ENCODE data around the gene ATG101. TPM values are rescaled to one million over a fixed set of nuclear protein-coding genes. Genes with fewer than 3 reads are reported as not detected.

ATG101 gene, protein sequence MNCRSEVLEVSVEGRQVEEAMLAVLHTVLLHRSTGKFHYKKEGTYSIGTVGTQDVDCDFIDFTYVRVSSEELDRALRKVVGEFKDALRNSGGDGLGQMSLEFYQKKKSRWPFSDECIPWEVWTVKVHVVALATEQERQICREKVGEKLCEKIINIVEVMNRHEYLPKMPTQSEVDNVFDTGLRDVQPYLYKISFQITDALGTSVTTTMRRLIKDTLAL
- 40.7 and 42.1 TPM in 2 replicates for total RNA-seq

DNA sequence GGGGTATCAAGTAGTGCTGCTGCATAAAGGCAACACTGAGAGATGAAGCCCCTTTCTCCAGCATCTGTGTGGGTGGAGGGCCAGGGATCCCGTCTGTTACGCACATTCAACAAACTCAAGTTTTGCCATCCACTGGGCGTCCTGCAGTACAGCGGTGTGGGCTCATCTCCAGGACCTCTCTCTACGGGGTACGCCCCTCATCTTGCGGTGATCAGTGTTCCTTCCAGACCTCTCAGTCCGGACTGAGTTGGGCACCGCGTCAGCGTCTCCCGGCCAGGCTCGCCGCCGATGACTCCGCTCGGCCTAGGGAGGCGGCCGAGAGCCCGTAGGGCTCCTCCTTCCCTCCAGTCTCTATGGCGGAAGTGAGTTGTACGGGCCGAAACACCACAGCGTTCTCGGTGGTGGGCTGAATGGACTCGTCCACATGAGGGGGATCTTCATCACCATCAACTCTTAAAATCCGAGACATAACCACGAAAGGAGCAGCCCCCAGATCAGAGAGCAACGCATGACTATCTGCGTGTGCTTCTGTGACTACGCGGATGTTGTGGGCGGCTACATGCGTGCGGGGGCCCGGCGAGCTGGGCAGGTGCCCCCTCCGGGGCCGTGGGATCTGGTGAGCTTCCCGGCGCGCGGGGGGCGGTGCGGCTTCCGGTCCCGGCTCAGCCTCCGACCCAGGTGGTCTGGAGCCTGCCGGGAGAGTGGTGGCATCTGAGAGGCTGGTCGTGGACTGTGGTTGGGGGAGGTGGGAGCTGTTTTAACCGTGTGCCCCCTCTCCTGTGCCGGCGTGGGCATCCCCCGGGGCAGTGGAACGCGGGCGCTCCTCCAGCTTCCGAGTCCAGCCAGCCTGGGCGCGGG lies at the start of gene ATG101:
Gene ATG101 (plus strand): TSS at position 652 of the 858 bp plus-strand sequence. CDS start 3,673 bp downstream, outside the sequence.
- intact Hi-C loops (cut with micrococcal nuclease) = loop anchor here (1.0 to 2.0 kb wide), 7 partner anchors 14 to 937 kb away; partner anchors contain the start of genes EIF4B and NR4A1

DNA sequence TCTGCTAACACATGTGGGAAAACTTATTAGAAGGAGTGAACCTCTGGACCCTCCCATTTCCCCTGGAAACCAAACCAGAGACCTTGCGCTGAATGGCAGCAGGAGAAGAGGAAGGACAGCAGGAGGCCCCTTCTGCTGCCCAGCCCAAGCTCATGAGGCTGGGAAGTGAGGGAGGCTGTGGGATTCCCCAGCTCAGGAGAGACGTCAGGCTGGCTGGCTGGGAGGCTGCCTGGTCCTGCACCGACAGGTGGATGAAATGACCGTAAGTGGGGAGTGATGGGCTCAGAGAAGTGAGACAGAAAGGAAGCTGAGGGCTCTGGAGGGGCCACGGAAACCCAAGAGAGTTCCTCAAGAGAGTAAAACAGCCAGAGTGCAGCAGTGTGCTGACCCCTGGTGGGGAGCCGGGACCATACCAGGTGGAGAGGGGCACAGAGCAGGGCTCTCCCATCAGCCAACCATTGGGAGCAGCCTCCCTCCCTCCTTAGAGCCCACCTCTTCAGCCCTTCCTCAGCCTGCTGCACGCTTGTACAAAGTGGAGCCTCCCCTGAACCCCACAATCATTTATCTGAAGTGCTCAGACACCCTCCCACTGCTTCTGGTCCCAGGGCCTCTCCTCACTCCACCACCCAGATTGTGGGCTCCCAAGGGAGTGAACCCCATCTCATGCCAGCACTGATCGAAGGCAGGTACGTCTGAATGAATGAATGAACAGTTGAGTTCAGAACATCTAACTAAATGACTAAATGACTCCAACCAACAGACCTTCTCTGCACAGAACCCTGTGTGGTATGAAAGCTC lies 49.0 kb upstream of the ATG101 start:
- intact Hi-C loops (cut with micrococcal nuclease) = loop anchor here (1.0 to 10.0 kb wide), 3 partner anchors 27 to 984 kb away; partner anchors contain the start of gene EIF4B

DNA sequence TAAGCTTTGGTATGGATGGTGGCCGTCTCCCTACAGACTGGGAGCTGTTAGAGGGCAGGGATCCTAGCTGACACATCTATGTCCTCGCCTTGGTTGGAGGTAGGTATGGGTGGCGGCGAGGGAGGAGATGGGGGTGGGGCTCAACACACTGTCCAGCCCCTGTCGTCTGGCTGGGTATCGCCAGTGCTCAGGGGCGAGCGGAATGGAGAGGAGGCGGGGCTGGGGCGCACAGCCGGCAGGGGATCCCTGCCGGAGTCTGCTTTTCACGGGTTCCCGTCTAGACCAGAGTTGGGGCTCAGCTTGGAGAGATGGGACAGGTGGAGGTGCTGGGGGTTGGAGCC lies 47.0 kb upstream of the ATG101 start:
- intact Hi-C loops (cut with micrococcal nuclease) = loop anchor here (1.0 to 10.0 kb wide), 5 partner anchors 16 to 982 kb away; partner anchors contain the start of genes ACVR1B, EIF4B and SLC4A8

DNA sequence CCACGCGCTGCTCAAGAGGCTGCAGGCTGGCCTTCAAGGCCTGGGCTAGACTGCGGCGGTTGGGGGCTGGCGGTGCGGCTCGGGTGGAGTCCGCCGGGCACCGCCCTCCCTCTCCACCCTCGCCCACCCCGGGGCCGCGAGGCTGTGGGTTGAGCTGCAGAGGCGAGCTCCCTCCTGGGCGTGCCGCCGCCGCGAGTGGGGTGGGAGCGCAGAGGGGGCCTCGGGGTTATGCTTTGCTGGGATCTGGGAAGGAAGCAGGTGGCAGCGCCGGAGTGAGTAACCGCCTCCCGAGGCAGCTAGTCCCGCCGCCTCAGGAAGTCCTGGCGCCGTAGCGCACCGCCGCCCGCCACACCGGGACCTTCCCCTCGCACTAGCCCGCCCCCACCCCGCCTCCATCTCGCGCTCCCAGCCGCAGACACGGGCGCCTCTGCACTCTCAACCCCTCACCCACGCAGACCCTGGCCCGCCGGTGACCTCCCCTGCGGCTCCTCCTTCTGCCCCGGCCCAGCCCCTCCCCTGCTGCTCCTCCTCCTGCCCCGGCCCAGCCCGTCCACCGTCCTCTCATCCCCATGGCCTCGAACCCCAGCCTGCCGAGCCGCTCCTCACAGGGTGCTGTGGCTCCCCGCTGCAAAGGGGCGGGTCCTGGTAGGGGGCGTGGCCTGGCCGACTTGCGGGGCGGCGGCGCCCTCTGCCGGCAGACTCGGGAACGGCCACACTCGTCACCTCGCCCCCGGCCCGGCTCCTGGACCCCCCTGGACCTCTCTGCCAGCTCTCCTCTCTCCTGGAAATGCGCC lies 46.4 kb upstream of the ATG101 start:
- intact Hi-C loops (cut with micrococcal nuclease) = loop anchor here (1.0 to 10.0 kb wide), 5 partner anchors 16 to 981 kb away; partner anchors contain the start of genes ACVR1B, EIF4B and SLC4A8

DNA sequence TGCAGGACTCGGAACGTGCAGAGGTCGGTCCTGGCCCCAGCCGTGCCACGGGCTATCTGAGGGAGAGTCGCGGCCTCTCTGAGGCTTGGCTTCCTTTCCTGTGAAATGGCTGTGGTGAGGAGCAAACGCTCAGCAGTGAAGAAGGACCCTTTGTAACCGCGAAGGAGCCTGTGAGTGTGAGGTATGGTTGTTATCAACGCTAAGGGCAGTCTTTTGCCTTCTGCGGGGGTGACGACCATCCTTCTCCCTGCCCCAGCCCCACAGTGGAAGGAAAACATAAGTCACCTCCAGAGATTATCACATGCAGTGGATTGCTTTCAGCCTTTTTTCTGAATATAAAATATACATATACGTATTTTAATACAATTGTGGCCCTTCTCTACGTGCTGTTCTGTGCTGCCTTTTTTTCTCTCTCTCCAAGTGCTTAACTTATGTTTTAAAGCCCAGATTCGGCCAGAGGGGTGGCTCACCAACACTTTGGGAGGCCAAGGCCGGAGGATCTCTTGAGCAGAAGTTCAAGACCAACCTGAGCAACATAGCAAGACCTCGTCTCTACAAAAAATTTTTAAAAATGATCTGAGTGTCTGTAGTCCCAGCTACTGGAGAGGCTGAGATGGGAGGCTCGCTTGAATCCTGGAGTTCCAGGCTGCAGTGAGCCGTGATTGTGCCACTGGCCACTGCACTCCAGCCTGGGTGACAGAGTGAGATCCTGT lies 45.6 kb upstream of the ATG101 start:
- intact Hi-C loops (cut with micrococcal nuclease) = loop anchor here (1.0 to 10.0 kb wide), 7 partner anchors 17 to 981 kb away; partner anchors contain the start of genes ACVR1B, EIF4B and SLC4A8

DNA sequence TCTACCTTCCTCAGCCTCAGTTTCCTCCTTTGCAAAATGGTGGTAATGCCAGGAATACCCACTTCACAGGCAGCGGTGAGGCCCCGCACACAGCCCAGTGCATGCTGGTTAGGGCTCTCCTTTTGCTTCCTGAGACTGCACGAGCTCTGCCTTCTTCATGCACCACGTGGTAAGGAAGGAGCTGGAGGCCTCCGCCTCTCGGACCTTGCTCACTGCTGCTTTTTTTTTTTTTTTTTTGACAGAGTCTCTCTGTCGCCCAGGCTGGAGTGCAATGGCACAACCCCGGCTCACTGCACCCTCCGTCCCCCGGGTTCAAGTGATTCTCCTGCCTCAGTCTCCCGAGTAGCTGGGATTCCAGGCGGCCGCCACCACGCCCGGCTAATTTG lies 44.9 kb upstream of the ATG101 start:
- intact Hi-C loops (cut with micrococcal nuclease) = loop anchor here (1.0 to 10.0 kb wide), 12 partner anchors 8 to 980 kb away; partner anchors contain the start of genes ATG101, EIF4B and NR4A1

DNA sequence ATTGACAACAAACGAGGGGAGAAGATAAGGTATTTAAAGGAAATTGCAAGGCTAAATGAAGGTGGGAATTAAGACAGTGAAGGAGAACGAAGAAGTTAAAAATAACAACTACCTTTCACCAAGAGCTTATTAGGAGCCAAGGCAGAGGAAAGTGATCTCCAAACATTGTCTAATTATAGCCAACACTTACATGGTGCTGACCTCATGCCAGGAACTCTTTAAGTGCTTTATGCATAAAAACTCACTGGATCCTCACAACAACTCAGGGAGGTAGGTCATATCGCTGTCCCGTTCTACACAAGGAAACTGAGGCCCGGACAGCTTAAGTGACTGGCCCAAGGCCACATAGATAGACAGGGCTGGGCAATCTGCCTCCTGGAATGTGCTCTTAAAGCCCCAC lies 43.5 kb upstream of the ATG101 start:
- intact Hi-C loops (cut with micrococcal nuclease) = loop anchor here (10.0 kb wide), 1 partner anchor 979 kb away; the partner anchor contains the start of gene EIF4B

DNA sequence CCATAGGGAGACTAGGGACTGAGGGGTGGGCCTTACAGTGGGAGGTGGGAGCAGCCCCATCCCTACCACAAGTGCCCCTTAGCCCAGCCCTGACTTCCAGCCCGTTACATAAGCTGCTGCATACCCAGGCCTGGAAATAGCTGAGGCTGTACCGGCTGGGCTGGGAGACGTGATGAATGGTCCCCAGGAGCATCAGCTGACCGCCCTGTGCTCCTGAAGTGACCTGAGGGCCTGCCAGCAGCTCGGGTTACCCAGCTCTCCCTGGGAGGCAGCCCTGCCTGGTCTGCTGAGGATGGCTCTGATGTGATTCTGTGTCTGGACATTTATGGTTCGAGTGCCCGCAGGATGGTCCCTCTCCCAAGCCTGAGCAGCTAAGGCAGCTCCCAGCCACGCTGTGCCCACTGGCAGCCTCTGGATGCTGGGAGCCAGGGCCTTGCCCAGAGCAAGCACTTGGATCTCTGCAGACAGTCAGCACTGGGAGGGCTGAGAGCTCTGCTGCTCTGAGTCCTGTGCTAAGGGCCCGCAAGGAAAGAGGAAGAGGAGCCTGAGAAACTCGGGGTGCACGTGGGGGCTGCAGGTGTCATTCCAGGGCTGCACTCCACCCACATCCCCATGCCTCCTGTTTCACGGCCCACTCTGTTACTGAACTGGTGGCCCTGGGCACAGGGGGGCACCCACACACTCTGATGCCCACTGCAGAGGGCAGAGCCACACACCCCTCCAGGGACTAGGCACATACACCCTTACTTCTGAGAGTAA lies 42.5 kb upstream of the ATG101 start:
- intact Hi-C loops (cut with micrococcal nuclease) = loop anchor here (10.0 kb wide), 1 partner anchor 978 kb away; the partner anchor contains the start of gene EIF4B

DNA sequence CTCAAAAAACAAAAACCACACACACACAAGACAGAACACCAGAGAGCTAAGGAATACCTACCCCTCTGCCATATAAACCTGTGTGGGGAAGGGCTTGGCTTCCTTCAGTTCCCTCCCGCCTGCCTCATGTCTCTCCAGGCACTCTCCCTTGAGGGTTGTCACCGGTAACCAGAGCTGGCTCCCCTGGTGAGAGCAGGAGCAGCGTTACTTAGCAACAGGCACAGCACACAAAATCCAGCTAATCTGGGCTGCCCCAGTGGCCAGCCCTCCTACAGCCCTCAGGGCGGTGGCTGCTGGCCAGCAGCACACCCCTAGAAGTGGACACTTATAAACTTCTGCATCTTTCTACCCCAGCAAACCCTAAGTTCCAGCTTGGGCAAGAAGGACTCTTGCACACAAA lies 40.1 kb upstream of the ATG101 start:
- intact Hi-C loops (cut with micrococcal nuclease) = loop anchor here (2.0 to 10.0 kb wide), 2 partner anchors 81 to 975 kb away; partner anchors contain the start of gene EIF4B

DNA sequence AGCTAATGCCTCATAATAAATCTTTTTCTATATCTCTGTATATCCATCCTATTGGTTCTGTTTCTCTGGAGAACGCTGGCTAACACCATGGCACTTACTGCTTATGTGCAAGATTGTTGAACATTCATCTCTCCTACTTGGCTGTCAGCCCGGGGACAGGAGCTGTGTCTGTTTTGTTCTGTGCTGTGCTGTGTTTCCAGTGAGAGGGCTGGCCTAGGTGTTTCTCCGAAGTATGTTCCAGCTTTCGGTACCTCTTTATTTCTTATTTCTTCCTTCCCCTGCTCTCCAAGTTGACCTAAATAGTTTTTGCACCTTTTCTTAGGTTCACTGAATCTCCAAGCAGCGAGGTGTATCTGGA lies 37.4 kb upstream of the ATG101 start:
- intact Hi-C loops (cut with micrococcal nuclease) = no loop called here

DNA sequence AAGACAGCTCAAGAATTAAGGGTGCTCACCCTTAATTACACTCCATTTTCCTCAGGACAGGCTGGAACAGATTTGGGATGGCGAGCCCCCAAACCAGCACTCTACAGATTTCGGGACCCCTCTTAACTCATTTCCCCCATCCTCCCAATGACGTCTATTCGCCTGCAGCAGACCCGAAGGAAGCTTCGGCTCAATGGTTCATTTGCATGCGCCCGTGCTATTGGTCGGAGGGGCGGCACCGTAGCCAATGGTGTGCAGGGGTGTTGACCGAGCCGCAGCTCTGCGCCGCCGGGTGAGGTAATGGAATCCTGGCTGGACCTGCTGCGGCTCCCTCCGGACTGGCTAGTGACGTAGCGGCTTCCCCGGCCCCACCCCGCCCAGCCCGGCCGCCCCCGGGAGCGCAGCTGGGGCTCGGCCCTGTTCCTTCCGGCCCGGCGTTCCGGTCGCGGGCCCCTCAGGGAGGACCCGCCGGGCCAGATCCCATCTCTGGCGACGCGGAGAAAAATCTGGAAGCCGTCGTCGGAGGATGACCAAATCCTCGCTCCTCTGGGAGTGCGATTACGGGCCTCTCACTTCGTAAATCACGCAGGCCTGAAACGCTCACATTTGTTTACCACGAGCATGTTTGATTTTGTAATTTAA lies 36.9 kb upstream of the ATG101 start:
- intact Hi-C loops (cut with micrococcal nuclease) = loop anchor here (1.0 kb wide), 3 partner anchors 8 to 36 kb away; partner anchors contain the start of genes ATG101 and NR4A1

DNA sequence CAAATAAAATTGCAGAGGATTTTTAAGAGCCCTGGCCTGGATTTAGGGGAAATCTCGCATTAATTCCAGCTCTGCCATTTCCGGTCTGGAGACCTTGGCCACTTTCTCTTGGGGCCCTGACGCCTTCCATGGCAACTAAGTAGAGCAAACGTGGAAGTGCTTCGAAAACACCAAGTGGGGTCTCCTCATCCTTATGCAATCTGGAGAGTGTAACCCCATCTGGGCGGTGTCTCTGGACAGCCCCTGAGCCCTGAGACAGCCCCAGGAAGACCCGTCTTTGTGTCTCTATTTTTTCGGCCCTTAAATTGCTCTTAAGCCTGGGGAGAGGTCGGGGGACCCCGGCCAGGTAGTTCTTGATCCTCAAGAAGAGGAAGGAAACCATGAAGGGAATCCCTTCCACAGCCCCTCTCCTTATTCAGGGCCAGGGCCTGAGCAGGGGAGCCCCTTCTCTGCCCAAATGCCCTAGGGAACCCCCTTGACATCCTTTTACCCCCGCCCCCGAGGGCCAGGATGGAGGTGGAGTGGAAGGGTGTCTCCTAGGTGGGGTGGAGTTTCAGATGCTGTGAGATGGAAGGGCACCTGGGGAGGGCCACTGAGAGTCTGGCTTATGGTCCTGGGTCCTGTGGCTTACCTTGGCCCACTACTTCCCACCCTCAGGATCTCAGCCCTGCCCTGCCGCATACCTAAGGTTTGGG lies 36.2 kb upstream of the ATG101 start:
- intact Hi-C loops (cut with micrococcal nuclease) = loop anchor here (1.0 kb wide), 3 partner anchors 8 to 36 kb away; partner anchors contain the start of genes ATG101 and NR4A1

DNA sequence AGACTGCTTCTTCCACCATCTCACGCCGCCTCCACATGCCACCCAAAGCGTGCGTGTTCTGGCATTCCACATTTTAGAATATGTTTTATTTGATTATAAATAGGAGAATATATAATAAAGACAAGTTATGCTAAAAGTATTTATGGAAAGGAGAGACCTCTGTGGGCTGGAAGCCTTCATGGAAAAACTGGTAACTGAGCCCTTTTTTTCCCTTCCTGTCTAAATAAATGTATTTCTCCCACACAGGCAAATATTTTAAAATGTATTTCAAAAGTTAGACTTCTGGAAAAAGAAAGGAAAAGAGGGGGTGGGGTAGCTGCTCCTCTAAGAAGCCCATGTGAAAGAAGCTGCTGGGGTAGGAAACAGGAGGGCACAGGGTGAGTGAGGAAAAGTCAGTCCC lies 34.6 kb upstream of the ATG101 start:
- intact Hi-C loops (cut with micrococcal nuclease) = no loop called here

DNA sequence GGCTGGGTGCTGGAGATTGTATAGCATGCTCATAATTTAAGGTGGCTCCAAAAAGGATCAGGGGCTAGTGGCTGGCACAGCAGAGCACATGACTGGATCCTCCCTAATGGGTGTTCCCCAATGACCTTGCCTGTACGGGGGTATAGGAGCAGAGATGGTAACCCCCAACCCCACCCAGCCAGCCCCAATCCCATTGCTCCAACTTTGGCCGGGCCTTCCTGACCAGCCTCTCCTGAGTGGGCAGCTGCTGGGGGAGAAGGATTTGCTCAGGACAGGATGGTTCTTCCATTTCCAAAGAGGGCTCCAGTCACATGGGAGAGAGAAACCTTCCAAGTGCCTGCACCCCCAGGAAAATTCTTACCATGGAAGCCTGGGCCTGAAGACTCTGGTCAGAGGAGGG lies 33.9 kb upstream of the ATG101 start:
- intact Hi-C loops (cut with micrococcal nuclease) = no loop called here

DNA sequence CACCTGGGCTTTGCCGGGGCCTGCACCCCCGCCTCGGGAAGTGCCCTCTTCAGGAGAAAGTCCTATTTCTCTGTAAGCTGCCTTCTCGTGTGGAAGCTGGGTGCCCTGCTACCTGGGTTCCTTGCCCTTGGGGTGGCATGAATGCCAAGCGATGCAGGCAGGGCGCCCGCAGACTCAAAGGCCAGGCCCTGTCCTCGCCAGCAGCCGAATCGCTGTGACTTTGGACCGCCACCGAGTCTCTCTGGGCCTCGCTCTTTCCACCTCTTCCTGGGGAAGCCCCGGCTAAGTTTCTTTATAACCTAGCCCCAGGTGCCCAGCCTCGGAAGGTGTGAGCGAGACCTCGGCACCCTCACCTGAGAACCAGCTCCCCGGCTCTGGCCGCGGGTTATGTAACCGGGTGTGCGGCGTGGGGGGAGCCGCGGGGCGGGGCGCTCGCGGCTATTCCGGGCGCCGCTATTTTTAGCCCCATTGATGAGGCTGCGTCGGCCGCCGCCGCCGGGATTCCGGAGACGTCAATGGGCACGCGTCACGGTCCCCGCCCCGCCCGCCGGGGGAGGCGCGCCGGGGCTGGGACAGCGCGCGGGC lies 33.1 kb upstream of the ATG101 start:
- intact Hi-C loops (cut with micrococcal nuclease) = loop anchor here (1.0 kb wide), 2 partner anchors 15 to 33 kb away; partner anchors contain the start of genes ATG101 and NR4A1

DNA sequence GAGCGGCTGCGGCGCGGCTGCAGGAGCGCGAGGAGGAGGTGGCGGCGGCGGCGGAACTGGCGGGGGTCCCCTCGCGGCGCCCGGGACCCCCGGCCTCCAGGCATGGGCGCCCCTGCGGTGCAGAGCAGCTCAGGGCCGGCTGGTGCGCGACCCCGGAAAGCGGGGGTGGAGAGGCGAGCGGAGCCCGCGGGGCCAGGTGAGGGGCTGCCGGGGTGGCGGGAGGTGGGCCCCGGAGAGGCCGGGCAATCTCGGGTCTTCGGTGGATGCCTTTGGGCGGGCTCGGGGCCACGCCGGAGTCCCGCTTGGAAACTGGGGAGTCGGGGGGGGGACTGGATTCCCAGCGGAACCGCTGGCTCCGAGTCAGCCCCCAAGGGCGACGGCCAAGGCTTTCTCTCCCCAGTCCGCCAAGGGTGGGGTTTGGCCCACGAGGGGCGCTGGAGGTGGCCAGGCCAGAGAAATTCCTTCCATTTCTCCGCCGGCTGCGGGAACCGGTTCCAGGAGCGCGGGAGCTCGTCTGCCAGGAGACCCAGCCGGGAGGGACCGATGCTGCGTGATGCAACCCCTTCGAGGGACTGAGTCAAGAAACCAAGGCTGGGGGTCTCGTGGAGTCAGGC lies 32.4 kb upstream of the ATG101 start:
- intact Hi-C loops (cut with micrococcal nuclease) = loop anchor here (1.0 kb wide), 2 partner anchors 14 to 32 kb away; partner anchors contain the start of genes ATG101 and NR4A1

DNA sequence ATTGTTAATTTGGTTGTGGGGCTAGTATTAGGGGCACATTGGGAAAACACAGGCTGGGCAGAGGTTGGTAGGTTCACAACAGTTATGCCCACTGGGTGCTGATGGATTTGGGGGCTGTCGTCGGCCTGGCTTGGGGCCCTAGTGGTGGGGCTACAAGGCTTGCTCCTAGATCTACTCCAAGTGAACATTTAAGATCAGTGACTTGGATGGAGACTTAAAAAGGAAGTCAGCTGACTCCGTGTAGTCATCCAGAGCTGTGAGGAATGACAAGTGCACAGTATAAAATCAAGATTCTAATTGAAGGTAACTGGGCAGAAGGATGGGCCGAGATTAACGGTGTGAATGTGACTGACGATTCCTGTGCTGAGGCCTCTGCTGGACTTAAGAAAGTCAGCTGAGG lies 31.3 kb upstream of the ATG101 start:
- intact Hi-C loops (cut with micrococcal nuclease) = no loop called here
